HG03280 (cell line): ENCODE measurements around the gene CHRD.

ENCODE experiments used
- ATAC-seq: cut with Tn5 transposase; IDR thresholded peaks from one replicate; pipeline ENCODE4 v1.9.1; 2021; ENCODE audit warnings: mild to moderate bottlenecking, moderate library complexity; ENCODE audit not compliant: unreplicated experiment

The CHRD gene

DNA sequence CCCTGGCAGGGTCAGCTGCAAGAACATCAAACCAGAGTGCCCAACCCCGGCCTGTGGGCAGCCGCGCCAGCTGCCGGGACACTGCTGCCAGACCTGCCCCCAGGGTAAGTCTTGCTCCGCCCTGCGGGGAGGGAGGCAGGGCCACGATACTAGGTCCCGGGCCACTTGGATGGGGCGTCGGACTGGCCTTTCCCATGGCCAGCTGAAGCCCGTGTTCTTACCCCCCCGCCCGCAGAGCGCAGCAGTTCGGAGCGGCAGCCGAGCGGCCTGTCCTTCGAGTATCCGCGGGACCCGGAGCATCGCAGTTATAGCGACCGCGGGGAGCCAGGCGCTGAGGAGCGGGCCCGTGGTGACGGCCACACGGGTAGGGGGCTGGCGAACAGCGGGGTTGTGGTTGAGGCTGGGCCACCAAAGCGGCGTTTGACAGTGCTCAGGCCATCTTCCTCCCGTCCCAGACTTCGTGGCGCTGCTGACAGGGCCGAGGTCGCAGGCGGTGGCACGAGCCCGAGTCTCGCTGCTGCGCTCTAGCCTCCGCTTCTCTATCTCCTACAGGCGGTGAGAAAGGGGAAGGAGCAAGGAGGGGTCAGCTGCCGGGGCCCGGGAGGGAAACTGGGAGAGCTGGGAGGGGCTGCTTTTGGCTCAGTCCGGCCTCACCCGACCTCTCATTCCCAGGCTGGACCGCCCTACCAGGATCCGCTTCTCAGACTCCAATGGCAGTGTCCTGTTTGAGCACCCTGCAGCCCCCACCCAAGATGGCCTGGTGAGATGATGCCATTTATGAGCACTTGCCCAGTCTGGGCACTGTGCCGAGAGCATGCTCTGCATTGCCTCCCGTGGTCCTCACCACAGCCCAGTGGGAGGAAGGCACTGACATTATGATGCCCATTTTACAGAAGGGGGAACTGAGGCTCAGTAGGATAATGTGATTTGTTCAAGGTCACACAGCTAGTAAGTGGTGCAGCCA, 1.7 kb downstream of the CHRD start:
- ATAC-seq: no peak

DNA sequence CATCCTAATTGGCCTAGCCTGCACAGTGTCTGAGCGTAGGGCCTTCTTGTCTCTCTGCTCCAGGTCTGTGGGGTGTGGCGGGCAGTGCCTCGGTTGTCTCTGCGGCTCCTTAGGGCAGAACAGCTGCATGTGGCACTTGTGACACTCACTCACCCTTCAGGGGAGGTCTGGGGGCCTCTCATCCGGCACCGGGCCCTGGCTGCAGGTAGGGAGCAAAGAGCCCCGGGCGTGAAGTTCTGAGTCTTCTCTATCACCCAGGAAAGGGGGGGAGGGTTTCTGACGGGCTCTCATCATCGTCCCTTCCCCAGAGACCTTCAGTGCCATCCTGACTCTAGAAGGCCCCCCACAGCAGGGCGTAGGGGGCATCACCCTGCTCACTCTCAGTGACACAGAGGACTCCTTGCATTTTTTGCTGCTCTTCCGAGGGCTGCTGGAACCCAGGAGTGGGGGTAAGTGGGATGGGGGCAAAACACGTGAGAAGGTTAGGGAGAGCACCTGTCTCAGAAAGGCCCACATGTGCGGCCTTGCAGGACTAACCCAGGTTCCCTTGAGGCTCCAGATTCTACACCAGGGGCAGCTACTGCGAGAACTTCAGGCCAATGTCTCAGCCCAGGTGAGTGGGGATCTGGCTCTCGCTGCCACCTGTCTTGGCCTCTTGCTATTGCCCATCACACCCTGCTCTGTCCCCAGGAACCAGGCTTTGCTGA, 2.6 kb downstream of the CHRD start:
- ATAC-seq: no peak

DNA sequence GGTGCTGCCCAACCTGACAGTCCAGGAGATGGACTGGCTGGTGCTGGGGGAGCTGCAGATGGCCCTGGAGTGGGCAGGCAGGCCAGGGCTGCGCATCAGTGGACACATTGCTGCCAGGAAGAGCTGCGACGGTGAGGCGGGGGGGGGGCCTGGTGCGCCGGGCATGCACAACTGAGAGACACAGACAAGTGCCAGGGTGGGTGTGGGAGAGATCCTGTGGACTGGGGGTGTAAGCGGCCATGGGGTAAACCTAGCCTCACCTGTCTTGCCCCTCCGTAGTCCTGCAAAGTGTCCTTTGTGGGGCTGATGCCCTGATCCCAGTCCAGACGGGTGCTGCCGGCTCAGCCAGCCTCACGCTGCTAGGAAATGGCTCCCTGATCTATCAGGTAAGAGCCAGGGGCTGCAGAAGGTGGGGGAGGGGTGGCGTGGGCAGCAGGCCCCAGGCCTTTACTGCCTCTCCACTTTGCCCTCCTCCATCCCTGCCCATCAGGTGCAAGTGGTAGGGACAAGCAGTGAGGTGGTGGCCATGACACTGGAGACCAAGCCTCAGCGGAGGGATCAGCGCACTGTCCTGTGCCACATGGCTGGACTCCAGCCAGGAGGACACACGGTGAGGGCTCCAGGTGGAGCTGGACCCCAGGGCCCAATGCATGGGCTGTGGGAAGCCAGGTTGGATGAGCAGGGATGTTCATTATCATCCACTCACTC, 3.3 kb downstream of the CHRD start:
- ATAC-seq: no peak

DNA sequence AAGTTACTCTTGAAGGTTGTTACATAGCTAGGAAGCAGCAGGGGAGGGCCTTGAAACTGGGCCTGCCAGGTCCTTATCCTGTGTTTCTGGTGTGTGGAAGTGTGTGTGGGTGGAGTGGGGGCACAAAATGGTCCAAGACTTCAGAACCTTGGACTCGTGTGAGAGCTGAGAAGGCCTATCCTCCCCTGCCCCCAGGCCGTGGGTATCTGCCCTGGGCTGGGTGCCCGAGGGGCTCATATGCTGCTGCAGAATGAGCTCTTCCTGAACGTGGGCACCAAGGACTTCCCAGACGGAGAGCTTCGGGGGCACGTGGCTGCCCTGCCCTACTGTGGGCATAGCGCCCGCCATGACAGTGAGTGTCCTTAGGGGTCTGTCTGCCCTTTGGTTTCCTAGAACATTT, 4.5 kb downstream of the CHRD start:
- ATAC-seq: no peak

DNA sequence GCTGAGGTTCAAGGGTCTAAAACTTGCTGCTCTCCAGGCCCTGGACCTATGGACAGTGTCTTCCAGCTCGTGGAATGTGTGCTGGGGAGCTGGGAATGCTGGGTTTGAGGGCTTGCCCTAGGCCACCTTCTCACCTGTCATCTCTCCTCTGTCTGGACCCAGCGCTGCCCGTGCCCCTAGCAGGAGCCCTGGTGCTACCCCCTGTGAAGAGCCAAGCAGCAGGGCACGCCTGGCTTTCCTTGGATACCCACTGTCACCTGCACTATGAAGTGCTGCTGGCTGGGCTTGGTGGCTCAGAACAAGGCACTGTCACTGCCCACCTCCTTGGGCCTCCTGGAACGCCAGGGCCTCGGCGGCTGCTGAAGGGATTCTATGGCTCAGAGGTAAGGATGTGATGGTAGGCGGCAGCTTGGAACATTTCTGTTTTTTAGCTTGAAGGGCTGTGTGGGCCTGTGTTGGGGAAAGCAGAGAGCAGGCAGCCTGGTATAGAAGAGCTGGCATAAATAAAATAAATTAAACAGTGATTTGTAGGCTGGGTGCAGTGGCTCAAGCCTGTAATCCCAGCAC, 5.1 kb downstream of the CHRD start:
- ATAC-seq: no peak

DNA sequence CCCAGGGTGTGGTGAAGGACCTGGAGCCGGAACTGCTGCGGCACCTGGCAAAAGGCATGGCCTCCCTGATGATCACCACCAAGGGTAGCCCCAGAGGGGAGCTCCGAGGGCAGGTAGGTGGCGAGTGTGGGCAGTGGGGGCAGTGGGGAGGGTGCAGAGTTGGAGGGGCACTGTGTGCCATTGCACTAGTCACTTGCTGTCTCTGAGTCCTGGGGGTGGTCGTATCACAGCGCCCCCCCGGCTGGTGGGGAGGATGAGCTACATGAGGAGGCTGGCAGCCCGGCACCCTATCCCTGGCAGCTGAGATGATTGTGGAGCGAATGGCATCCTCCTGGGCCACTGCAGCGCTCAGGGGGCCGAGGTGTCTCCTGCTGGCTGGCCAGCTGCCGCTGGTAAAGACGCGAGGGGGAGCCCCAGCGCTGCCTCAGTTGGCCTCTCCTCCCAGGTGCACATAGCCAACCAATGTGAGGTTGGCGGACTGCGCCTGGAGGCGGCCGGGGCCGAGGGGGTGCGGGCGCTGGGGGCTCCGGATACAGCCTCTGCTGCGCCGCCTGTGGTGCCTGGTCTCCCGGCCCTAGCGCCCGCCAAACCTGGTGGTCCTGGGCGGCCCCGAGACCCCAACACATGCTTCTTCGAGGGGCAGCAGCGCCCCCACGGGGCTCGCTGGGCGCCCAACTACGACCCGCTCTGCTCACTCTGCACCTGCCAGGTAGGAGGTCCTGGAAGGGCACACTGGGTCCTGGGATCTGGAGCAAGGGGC, 6.4 kb downstream of the CHRD start:
- ATAC-seq: no peak

DNA sequence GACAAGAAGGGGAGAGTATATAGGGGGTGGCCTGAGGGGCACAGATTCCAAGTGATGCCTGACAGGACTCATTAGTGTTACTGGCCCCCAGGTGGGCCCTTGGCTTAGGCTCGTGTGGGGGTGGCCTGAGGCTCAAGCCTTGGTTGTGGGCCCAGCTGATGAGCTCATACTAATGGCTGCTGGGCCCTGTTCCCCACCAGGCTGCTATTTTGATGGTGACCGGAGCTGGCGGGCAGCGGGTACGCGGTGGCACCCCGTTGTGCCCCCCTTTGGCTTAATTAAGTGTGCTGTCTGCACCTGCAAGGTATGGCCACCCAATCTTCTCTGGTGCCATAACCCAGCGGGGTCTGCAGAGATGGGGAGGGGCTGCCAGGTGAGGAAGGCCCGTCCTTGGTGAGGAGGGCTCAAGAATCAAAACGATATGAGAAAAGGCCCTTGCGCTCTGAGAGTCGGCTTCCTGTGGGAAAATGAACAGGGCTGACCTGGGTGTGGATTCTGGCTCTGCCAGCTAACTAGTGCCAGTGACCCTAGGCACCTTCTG, 7.4 kb downstream of the CHRD start:
- ATAC-seq: no peak

DNA sequence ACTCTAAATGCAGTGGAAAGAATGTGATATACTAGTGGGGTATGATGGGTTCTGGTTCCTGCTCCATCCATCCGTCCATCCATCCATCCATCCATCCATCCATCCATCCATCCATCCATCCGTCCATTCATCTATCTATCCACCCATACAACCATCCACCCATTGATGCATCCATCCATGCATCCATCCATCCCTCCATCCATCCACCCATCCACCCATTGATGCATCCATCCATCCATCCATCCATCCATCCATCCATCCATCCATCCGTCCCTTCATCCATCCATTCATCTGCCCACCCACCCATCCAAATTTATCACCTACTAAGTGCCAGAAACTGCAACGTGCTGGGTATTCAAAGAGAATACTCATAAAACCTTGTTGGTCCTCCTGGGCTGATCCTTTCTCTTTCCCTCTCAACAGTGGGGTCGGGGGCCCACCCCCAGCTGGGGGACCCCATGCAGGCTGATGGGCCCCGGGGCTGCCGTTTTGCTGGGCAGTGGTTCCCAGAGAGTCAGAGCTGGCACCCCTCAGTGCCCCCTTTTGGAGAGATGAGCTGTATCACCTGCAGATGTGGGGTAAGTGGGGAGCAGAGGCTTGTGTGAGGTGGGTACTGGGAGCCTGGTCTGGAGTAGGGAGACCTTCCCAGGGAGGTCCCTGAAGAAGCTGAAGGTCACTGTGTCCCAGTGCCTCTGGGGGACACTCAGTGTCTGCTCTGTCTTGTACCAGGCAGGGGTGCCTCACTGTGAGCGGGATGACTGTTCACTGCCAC, 8.5 kb downstream of the CHRD start:
- ATAC-seq: no peak

DNA sequence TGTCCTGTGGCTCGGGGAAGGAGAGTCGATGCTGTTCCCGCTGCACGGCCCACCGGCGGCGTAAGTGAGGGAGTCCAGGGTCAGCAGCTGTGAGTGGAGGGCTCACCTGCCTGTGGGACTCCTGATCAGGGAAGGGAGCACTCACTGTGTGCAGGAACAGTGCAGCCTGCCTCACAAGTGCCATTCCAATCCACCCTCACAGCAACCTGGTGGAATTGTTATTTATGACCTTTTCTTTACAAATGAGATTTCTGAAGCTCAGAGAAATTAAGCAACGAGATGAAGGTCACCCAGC, 9.0 kb downstream of the CHRD start:
- ATAC-seq: no peak

DNA sequence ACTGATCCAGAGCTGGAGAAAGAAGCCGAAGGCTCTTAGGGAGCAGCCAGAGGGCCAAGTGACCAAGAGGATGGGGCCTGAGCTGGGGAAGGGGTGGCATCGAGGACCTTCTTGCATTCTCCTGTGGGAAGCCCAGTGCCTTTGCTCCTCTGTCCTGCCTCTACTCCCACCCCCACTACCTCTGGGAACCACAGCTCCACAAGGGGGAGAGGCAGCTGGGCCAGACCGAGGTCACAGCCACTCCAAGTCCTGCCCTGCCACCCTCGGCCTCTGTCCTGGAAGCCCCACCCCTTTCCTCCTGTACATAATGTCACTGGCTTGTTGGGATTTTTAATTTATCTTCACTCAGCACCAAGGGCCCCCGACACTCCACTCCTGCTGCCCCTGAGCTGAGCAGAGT, 9.5 kb downstream of the CHRD start:
- ATAC-seq: no peak

DNA sequence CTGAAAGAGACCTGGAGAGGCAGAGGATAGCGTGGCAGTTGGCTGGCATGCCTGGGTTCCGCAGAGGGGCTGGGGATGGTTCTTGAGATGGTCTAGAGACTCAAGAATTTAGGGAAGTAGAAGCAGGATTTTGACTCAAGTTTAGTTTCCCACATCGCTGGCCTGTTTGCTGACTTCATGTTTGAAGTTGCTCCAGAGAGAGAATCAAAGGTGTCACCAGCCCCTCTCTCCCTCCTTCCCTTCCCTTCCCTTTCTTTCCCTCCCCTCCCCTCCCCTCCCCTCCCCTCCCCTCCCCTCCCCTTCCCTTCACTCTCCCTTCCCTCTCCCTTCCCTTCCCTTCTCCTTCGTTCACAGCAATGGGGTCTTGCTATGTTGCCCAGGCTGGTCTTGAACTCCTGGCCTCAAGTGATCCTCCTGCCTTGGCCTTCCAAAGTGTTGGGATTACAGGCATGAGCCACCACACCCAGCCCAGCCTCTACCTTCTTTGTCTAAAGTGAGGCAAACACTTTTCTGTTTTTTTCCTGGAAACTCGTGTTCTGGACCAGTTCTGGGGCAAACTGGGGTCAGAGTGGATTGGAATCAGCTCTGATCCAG, 10.2 kb downstream of the CHRD start:
- no peak for ATAC-seq

DNA sequence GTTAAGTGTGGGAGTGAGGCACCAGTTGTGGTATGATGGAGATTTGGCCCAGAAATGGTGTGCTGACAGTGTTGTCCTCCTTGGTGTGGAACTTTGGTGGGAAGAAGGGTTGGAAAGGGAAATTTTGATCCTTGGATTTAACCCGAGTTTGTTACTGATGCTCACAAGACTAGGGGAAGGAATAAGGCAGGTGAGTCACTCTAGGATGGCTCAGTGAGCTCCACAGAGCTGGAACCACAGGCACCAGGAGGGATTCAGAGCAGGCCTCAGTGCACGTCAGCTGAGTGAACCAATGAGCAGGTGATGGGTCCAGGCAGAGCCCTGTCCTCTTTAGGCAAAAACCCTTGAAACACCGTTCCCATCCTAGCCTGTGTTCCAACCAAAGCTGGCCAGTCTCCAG, 11.4 kb downstream of the CHRD start:
- no peak for ATAC-seq

DNA sequence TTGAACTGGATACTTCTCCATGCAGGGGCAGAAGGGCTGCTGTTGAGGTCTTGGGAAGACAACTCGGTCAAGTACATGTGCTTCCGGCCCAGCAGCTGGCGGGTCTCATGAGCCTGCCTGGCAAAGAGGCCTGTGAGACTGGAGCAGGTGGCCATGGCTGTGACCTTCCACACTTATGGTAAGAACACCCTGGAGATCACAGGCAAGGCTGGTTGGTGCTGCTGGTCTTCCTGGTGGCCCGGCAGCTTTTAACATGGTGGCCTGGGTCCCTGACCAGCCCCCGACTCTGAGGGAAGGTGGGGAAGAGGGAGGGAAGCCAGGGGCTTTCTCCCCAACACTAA, 15.4 kb downstream of the CHRD start:
- ATAC-seq: no peak

DNA sequence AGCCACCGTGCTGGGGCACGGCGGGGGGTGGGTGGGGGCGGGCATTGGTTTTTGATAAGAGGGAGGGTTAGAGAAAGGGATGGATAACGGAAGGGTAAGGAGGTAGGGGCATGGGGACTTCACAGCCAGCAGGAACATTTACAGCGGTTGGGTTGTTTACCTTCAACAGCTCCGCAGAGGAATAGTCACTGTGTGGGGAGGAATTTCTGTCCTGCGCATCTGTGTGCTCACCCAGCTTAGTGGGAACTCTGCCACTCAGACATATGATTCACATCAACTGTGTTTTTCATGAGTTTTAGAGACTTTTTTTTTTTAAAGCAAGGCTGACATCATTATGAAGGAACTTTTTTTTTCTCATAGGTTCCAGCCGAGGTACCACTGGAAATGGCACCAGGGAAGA, 19.6 kb downstream of the CHRD start:
- no peak for ATAC-seq

DNA sequence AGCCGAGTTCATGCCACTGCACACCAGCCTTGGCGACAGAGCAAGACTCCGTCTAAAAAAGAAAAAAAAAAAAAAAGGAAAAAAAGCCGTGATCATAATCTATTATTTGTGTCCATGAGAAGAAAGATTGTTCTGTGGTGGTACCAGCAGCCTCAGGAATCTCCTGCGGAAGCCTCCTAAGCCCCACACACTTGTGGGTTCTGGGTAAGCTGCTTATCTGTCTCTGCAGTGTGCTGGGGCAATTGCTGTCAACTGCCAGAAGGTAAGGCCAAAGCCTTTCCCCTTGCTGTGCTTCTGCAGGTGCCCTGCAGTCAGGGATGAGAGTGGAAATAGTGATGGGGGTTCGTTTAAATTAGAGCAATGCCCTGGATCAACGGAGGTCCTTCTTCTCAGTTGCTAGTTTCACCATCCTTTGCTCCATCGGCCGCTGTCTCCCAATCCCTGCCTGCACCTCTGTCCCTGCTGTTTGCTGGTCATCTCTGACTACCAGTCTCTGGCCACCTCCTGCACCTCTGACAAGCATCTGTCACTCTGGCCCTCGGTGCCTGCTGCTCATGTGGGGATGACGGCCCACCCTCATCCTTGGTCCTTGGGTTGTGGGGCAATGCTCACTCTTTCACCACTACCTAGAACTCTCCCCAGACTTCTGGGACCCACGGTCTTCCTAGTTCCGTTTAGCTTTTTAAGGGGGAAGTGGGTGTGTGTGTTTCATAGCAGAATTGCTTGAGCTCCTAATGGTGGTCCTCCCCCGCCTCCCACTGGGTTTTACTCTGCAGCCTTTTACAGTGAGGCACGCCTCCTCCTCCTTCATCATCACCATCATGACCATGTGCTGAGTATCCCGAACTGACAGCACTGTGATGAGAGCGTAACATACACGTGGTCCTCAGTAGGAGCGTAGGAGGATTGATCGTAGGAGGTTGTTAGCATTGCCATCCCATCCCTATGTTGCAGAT, 25.5 kb downstream of the CHRD start:
- ATAC-seq: no peak

DNA sequence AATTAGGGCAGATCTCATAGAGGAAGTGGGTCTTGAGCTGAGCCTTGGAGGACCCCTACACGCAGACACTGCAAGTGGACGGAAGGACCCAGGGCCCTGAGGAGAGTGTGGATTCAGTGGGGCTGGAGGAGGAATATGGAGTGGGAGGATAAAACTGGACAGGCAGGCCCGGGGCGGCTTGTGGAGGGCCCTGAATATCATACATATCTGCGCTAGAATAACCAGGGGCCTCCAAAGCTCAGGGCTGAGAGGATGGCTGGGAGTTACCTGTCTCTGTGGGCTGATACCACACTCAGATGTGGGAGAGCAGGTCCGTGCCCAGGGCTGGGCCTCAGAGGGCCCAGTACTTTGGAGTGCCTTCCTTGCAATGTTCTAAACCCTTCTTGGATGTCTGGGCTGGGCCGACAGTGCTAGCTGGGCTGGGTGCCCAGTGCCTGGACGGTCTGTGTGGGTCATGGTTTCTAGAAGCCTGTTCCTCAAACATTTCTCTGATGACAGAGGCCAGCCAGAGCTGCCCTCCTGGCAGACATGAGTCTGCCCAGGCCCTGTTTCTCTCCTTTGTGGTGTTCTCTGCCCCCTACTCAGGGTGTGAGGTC, 29.6 kb downstream of the CHRD start:
- no peak for ATAC-seq

DNA sequence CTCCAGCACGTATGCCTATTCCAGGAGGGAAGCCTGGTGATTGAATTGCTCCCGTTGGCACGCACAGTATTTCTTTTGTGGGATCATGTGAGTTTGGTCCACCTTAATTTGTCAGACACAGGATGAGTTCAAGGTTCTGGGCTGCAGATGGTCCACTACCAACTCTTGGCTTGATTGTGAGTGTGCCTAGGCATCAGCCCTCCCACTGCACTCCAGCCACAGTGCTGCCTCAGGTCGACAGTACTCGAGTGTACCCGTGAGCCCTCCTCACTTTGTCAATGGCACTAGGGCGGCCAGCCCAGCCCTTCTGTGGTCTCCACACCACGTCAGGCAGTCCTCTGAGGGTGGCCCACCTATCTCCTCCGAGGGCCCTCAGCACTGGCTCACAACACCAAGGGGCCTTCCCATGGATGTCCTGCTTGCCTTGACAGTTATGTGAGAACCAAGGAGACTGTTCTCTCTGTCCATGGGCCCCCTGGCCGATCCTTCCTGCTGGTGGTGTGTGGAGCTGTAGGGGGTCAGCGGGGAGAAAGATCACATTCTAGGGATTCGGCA, 30.2 kb downstream of the CHRD start:
- no peak for ATAC-seq
